Measurements from ENCODE around the gene PRKCG.

Gene PRKCG

DNA sequence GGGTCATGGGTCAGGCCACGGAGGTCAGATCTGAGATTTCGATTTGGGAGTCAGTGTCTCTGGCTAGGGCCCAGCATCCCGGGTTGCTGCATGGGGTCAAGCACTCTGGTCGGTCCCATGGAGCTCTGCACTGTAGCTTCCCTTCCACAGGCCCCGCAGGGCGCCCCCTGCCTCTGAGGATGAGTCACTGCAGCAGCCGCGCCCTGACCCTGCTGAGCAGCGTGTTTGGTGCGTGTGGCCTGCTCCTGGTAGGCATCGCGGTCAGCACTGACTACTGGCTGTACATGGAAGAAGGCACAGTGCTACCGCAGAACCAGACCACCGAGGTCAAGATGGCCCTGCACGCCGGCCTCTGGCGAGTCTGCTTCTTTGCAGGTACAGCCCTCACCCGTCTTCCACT is 30.7 kb downstream of the PRKCG start:
- TF ChIP-seq, protein P1, sequence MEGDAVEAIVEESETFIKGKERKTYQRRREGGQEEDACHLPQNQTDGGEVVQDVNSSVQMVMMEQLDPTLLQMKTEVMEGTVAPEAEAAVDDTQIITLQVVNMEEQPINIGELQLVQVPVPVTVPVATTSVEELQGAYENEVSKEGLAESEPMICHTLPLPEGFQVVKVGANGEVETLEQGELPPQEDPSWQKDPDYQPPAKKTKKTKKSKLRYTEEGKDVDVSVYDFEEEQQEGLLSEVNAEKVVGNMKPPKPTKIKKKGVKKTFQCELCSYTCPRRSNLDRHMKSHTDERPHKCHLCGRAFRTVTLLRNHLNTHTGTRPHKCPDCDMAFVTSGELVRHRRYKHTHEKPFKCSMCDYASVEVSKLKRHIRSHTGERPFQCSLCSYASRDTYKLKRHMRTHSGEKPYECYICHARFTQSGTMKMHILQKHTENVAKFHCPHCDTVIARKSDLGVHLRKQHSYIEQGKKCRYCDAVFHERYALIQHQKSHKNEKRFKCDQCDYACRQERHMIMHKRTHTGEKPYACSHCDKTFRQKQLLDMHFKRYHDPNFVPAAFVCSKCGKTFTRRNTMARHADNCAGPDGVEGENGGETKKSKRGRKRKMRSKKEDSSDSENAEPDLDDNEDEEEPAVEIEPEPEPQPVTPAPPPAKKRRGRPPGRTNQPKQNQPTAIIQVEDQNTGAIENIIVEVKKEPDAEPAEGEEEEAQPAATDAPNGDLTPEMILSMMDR (IDR thresholded peaks at IDR 0.05; ENCODE audit: control insufficient read depth, insufficient read depth, low read depth, low read length, missing control alignments) = no peak
- H3K4me3 ChIP-seq (ENCODE audit: control insufficient read depth, low read depth, low read length) = no peak overlapping the region
- no peak for DNase-seq (ENCODE audit: low read depth)

- TF ChIP-seq, protein P1 (IDR thresholded peaks at IDR 0.05; ENCODE audit: control insufficient read depth, insufficient read depth, low read depth, low read length, missing control alignments) = no peak
- DNase-seq (ENCODE audit: low read depth) = no peak
- H3K4me3 ChIP-seq (ENCODE audit: control insufficient read depth, low read depth, low read length) = no peak overlapping the region
These were observed 33.0 kb downstream of the PRKCG start for GRCh38 chr19:53915000-53915399.

DNA sequence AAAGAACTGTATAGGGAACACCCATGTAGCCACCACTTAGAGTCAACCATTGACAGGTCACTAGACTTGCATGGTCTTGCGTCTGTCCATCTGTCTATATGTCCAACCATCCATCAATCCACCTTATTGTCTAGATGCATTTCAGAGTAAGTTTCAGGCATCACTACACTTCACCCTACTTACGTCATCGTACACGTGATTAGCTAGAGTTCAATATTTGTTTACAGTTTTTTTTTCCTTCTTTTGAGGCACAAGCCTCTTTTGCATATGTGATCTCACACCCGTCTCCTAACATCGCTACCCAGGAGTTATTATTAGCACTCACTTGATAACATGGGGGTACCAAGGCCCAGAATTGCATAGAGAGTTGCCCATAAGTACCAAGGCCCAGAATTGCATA is 34.0 kb downstream of the PRKCG start:
- H3K4me3 ChIP-seq (ENCODE audit: control insufficient read depth, low read depth, low read length) = no peak overlapping the region
- DNase-seq (ENCODE audit: low read depth) = no peak
- TF ChIP-seq, protein P1 (IDR thresholded peaks at IDR 0.05; ENCODE audit: control insufficient read depth, insufficient read depth, low read depth, low read length, missing control alignments) = no peak

DNA sequence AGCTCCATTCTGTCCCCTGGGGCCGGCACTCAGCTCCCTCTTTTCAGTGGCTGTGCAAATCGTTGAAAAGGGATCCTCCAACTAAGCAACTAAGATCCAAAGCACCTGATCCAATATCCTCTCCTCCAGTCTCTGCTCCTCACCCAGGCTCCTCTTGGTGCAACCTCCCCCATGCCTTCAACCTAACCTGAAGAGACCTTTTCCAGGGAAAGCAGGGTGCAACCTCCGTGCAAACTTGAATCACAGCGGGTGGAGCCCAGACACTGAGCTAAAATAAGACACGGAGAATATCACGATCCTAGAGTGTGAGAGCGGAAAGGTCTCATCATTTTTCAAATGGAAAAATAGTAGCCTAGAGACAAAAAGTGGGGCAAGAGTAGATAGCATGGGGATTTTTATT is 35.4 kb downstream of the PRKCG start:
- TF ChIP-seq, protein P1 (IDR thresholded peaks at IDR 0.05; ENCODE audit: control insufficient read depth, insufficient read depth, low read depth, low read length, missing control alignments) = no peak
- DNase-seq (ENCODE audit: low read depth) = no peak
- no peak overlapping the region for H3K4me3 ChIP-seq (ENCODE audit: control insufficient read depth, low read depth, low read length)

DNA sequence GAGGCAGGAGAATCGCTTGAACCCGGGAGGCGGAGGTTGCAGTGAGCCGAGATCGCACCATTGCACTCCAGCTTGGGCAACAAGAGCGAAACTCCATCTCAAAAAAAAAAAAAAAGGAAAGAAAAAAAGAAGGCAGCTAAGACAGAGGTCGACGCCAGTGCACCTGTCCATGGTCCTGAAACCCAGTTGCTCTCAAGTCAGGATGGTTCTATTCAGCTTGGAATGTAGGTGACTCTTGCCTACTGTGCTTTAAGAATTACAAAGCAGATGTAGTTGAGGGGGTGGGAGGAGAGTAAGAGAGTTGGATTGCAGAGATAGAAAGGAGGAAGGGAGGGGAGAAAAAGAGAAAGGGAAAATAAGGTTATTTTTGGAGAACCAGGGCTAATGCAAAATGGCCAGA is 45.7 kb downstream of the PRKCG start:
- DNase-seq (ENCODE audit: low read depth) = peak; percentile 8
- H3K4me3 ChIP-seq (ENCODE audit: control insufficient read depth, low read depth, low read length) = no peak overlapping the region
- TF ChIP-seq, protein P1 (IDR thresholded peaks at IDR 0.05; ENCODE audit: control insufficient read depth, insufficient read depth, low read depth, low read length, missing control alignments) = no peak

GRCh38 chr19:53936029-53936428 is 54.0 kb downstream of the PRKCG start:
- no peak for DNase-seq (ENCODE audit: low read depth)
- TF ChIP-seq, protein P1 (IDR thresholded peaks at IDR 0.05; ENCODE audit: control insufficient read depth, insufficient read depth, low read depth, low read length, missing control alignments) = no peak
- H3K4me3 ChIP-seq (ENCODE audit: control insufficient read depth, low read depth, low read length) = no peak overlapping the region
